SK-N-SH (cell line): Measurements from ENCODE around the gene INSRR. TPM values are rescaled to one million over a fixed set of nuclear protein-coding genes. Genes with fewer than 3 reads are reported as not detected.

Source experiments
- CTCF ChIA-PET: fragments of 300-600, 350-600 bp; formaldehyde crosslinking; extraction: SDS; loops from one replicate; lab custom pipeline; 2021; lab: Yijun Ruan, JAX
- POLR2A ChIA-PET: fragments of 350-600 bp; sonication (Branson Sonifier 250); formaldehyde crosslinking; extraction: SDS; loops from one replicate; lab custom pipeline; 2020; ENCODE audit warnings: antibody characterized with exemption, inconsistent platforms; lab: Yijun Ruan, JAX
- DNase-seq: peaks from one replicate; pipeline ENCODE4 v3.0.0; 2012
- H2AFZ ChIP-seq: fragments of 200-600 bp; sonication (generic); 2 replicates; pipeline ENCODE4 v1.8.1; 2016; ENCODE audit warnings: antibody characterized with exemption, mild to moderate bottlenecking, low read depth
- H3F3A ChIP-seq: fragments of 200-600 bp; sonication (generic); replicated peaks from 2 replicates; pipeline ENCODE3; 2016; ENCODE audit warnings: antibody characterized with exemption, mild to moderate bottlenecking; ENCODE audit not compliant: insufficient read depth
- H3K27ac ChIP-seq, 2 experiments: fragments of 200-500 bp in 1 of 2; fragments of 200-600 bp in 1 of 2; sonication (Bioruptor generic) in 1 of 2; sonication (generic), shearing (Covaris generic) in 1 of 2; 2 replicates each; pipeline versions ENCODE4 v1.5.1 to v1.6.1; 2014 to 2016; ENCODE audit warnings: low read depth in 2 of 2, inconsistent platforms in 1 of 2, low read length in 1 of 2, mild to moderate bottlenecking in 1 of 2, mixed read lengths in 1 of 2
- H3K27me3 ChIP-seq: fragments of 200-600 bp; sonication (generic), shearing (Covaris generic); 2 replicates; pipeline ENCODE4 v1.6.1; 2016; ENCODE audit warnings: mixed run types; ENCODE audit not compliant: insufficient read depth
- H3K36me3 ChIP-seq, 2 experiments: fragments of 200-500 bp in 1 of 2; fragments of 200-600 bp in 1 of 2; sonication (Bioruptor generic) in 1 of 2; sonication (generic) in 1 of 2; replicated peaks in 1 of 2; 2 replicates each; pipeline versions ENCODE3 to v1.5.1; 2014 to 2016; ENCODE audit warnings: low read length in 1 of 2, mild to moderate bottlenecking in 1 of 2; ENCODE audit not compliant: insufficient read depth in 2 of 2, control insufficient read depth in 1 of 2
- H3K4me1 ChIP-seq, 2 experiments: fragments of 200-500 bp in 1 of 2; fragments of 200-600 bp in 1 of 2; sonication (Bioruptor generic) in 1 of 2; sonication (generic), shearing (Covaris generic) in 1 of 2; 2 replicates each; pipeline versions ENCODE4 v1.5.1 to v1.6.1; 2014 to 2016; ENCODE audit warnings: low read depth in 1 of 2, low read length in 1 of 2, mixed run types in 1 of 2; ENCODE audit not compliant: insufficient read depth in 2 of 2, control insufficient read depth in 1 of 2
- H3K4me2 ChIP-seq: fragments of 200-600 bp; sonication (generic), shearing (Covaris generic); 2 replicates; pipeline ENCODE4 v1.6.1; 2017; ENCODE audit warnings: mixed run types
- H3K4me3 ChIP-seq, 2 experiments: fragments of 200-500 bp in 1 of 2; fragments of 200-600 bp in 1 of 2; sonication (Bioruptor generic) in 1 of 2; sonication (generic), shearing (Covaris generic) in 1 of 2; 2 replicates each; pipeline versions ENCODE4 v1.5.1 to v1.8.1; 2014 to 2016; ENCODE audit warnings: low read depth in 2 of 2, inconsistent platforms in 1 of 2, low read length in 1 of 2, mild to moderate bottlenecking in 1 of 2, mixed read lengths in 1 of 2, moderate library complexity in 1 of 2
- H3K79me2 ChIP-seq: fragments of 200-600 bp; sonication (generic); 2 replicates; pipeline ENCODE4 v1.8.1; 2017; ENCODE audit warnings: mild to moderate bottlenecking; ENCODE audit not compliant: insufficient read depth
- H3K9ac ChIP-seq: fragments of 200-600 bp; sonication (generic); 2 replicates; pipeline ENCODE4 v1.6.1; 2017; ENCODE audit warnings: mixed run types
- H3K9me2 ChIP-seq: fragments of 200-600 bp; sonication (generic); 2 replicates; pipeline ENCODE4 v1.6.1; 2017; ENCODE audit warnings: mixed run types
- H3K9me3 ChIP-seq: fragments of 200-600 bp; sonication (generic); 2 replicates; pipeline ENCODE4 v1.6.1; 2017; ENCODE audit warnings: mixed run types, mild to moderate bottlenecking, moderate library complexity
- H4K20me1 ChIP-seq: fragments of 200-600 bp; sonication (generic); 2 replicates; pipeline ENCODE4 v1.6.1; 2017; ENCODE audit warnings: mild to moderate bottlenecking, mixed run types; ENCODE audit not compliant: insufficient read depth
- CHD2 ChIP-seq: fragments of 150-350 bp; IDR thresholded peaks from 2 replicates; pipeline ENCODE4 v1.6.1; 2018; ENCODE audit warnings: low read length; ENCODE audit not compliant: partially characterized antibody
- ELF1 ChIP-seq: IDR thresholded peaks from 2 replicates; pipeline ENCODE4 v1.4.0; 2012
- EP300 ChIP-seq, 2 experiments: IDR thresholded peaks; 2 replicates each; pipeline versions ENCODE4 v1.4.0 to v1.6.1; 2012; ENCODE audit warnings: borderline replicate concordance in 1 of 2, low read depth in 1 of 2, low read length in 1 of 2
- EZH2phosphoT487 ChIP-seq: fragments of 200-600 bp; sonication (generic); IDR thresholded peaks from 2 replicates; pipeline ENCODE4 v1.6.1; 2017; ENCODE audit warnings: low read depth, mixed run types, mild to moderate bottlenecking, antibody characterized with exemption, moderate library complexity, borderline replicate concordance
- FOSL2 ChIP-seq: IDR thresholded peaks from 2 replicates; pipeline ENCODE4 v1.4.0; 2012; ENCODE audit warnings: low read depth, mild to moderate bottlenecking, moderate library complexity, borderline replicate concordance
- GABPA ChIP-seq: IDR thresholded peaks from 2 replicates; pipeline ENCODE4 v1.4.0; 2012; ENCODE audit warnings: low read depth, mild to moderate bottlenecking
- IRF3 ChIP-seq: fragments of 150-350 bp; IDR thresholded peaks from 2 replicates; pipeline ENCODE4 v1.6.1; 2016; ENCODE audit warnings: mild to moderate bottlenecking, low read depth, low read length
- MXI1 ChIP-seq: IDR thresholded peaks from 2 replicates; pipeline ENCODE4 v1.6.1; 2012; ENCODE audit warnings: mild to moderate bottlenecking, low read depth, low read length, improper control_type of control experiment
- NFIC ChIP-seq: IDR thresholded peaks from 2 replicates; pipeline ENCODE4 v1.4.0; 2012; ENCODE audit warnings: borderline replicate concordance
- PBX3 ChIP-seq: IDR thresholded peaks from 2 replicates; pipeline ENCODE4; 2012
- RFX5 ChIP-seq: IDR thresholded peaks from 2 replicates; pipeline ENCODE4 v1.6.1; 2012; ENCODE audit warnings: mild to moderate bottlenecking, improper control_type of control experiment, low read length
- YY1 ChIP-seq: IDR thresholded peaks from 2 replicates; pipeline ENCODE4 v1.4.0; 2012; ENCODE audit warnings: low read depth, mild to moderate bottlenecking
- ZBTB33 ChIP-seq: IDR thresholded peaks from 2 replicates; pipeline ENCODE4 v1.4.0; 2012; ENCODE audit warnings: low read depth, borderline replicate concordance
- WGBS: methylation state at CpG from one replicate; pipeline ENCODE4 v1.1.6; 2017; ENCODE audit warnings: low lambda C conversion rate; 5-methylcytosine and 5-hydroxymethylcytosine counted together
- polyA plus RNA-seq, 3 experiments: library from polyadenylated mRNA; depleted of rRNA; stranded (reverse); fragments of >200 nt; gene quantifications; 2 replicates each; pipeline ENCODE4 v1.2.3, GENCODE V29; 2012

INSRR gene
- polyA plus RNA-seq, 1 of the 3 experiments (the other 2 are of a cell fraction): 0.20 TPM

GRCh38 chr1:156875341-156875615 lies 16.4 kb upstream of the INSRR start:
- Histone ChIP-seq H3K9me2 (no peaks in the 10 kb centered on the region), H3K9ac (no peak overlapping the region), H3K4me3 (no peak overlapping the region), H3K4me2 (no peak overlapping the region), H2AFZ (no peak overlapping the region), H3K9me3 (no peaks in the 10 kb centered on the region), H3K36me3 (no peaks in the 10 kb centered on the region), H3K79me2 (no peaks in the 10 kb centered on the region), H3K27ac (no peak overlapping the region), H3K27me3 (no peaks in the 10 kb centered on the region), H4K20me1 (no peaks in the 10 kb centered on the region), H3K4me1 (peaks cover 3 to 4% of the 10 kb centered on the region in 2 experiments; a peak in 2 of 4 replicates), H3F3A (peaks cover 15% of the 10 kb centered on the region)
- ChIA-PET POLR2A (no interaction called here), CTCF (interaction anchor here (0.8 to 22.1 kb wide), 5 partner anchors 8 to 186 kb away, joined by 4 to 455 read pairs (median 17); partner anchors contain the start of genes INSRR, NTRK1, PEAR1 and PRCC)
- no peak for DNase-seq
- no peak for TF ChIP-seq EZH2phosphoT487
- TF ChIP-seq PBX3: no peak
- TF ChIP-seq IRF3: no peak
- no peak for TF ChIP-seq FOSL2
- TF ChIP-seq NFIC: no peak
- TF ChIP-seq ZBTB33: no peak
- TF ChIP-seq MXI1: no peak
- TF ChIP-seq CHD2: no peak
- TF ChIP-seq RFX5: no peak
- no peak for TF ChIP-seq GABPA
- no peak for TF ChIP-seq YY1
- no peak for TF ChIP-seq EP300 (IDR thresholded peaks at IDR 0.05; ENCODE audit: borderline replicate concordance in 1 of 2, low read depth in 1 of 2, low read length in 1 of 2)
- no peak for TF ChIP-seq ELF1
- 69% methylated on average over 2 of the region's 5 CpGs for WGBS
